ENCODE measurements around the gene RTN4RL2.
A peak's percentile ranks its signal among the peaks of the same experiment; 100 is the strongest.

GRCh38 chr11:57499413-57499982 is 39.2 kb downstream of the RTN4RL2 start:
- TF ChIP-seq CTCF (IDR thresholded peaks at IDR 0.05) (no peak), POLR2A (IDR thresholded peaks at IDR 0.05) (peak; percentile 71)
